ENCODE data around the gene DKK2.

DNA sequence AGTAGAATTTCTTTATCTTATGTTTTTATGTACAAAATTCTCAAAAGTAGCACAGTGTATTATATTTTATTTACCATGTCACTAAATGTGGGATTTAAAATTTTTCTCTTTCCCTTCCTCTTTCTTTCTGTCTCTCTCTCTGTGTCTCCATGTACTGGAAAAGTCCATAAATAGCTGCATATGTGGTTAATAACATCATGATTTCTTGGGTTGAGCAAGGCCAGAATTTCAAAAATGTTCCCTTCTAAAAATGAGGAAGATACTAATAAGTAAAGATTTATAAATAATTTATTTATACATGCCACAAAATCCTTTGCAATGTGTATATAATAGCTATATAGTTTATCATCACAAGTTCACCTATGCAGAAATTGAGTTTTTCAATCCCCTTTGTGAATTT lies 29.1 kb upstream of the DKK2 start:
- TF ChIP-seq, protein P1, sequence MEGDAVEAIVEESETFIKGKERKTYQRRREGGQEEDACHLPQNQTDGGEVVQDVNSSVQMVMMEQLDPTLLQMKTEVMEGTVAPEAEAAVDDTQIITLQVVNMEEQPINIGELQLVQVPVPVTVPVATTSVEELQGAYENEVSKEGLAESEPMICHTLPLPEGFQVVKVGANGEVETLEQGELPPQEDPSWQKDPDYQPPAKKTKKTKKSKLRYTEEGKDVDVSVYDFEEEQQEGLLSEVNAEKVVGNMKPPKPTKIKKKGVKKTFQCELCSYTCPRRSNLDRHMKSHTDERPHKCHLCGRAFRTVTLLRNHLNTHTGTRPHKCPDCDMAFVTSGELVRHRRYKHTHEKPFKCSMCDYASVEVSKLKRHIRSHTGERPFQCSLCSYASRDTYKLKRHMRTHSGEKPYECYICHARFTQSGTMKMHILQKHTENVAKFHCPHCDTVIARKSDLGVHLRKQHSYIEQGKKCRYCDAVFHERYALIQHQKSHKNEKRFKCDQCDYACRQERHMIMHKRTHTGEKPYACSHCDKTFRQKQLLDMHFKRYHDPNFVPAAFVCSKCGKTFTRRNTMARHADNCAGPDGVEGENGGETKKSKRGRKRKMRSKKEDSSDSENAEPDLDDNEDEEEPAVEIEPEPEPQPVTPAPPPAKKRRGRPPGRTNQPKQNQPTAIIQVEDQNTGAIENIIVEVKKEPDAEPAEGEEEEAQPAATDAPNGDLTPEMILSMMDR (IDR thresholded peaks at IDR 0.05; ENCODE audit: low read length), result no peak
- TF ChIP-seq EZH2 (IDR thresholded peaks at IDR 0.05; ENCODE audit: borderline replicate concordance, low read length), result no peak
